SU-DHL-6 (cell line): ENCODE results near the gene SLC19A1.

Experiments
- EZH2phosphoT487 ChIP-seq: fragments of 200-600 bp; sonication (generic), shearing (Covaris generic); conservative IDR thresholded peaks from 2 replicates; pipeline ENCODE4 v1.6.1; 2018; ENCODE audit warnings: mild to moderate bottlenecking, antibody characterized with exemption, low read length, moderate library complexity, mixed read lengths
- TF ChIP-seq, protein P1 (sequence below): fragments of 200-600 bp; sonication (generic); IDR thresholded peaks from one replicate; pipeline ENCODE4 v1.5.1; 2017; ENCODE audit warnings: antibody characterized with exemption, mild to moderate bottlenecking, low read length, moderate library complexity; ENCODE audit not compliant: insufficient read depth, poor library complexity, severe bottlenecking

DNA sequence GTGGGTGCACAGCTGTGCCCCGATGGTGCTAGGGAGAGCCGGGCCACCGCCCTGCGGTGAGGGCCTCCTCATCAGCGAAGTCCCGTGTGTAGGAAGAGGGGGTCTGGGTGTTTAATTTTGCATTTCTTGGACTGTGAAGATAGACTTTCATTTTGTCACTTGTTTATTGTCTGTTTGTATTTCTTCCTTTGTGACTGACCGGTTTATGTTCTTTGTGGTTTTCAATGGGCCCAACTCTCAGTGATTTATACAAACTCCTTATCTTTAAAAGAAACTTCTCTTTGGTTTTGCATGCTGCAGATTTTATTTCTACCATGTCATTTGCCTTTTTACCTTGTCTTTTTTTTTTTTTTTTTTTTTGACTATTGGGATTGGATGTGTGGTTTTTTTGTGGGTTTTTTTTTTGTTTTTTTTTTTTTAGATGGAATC is 72.1 kb downstream of the SLC19A1 start:
- TF ChIP-seq, protein P1, sequence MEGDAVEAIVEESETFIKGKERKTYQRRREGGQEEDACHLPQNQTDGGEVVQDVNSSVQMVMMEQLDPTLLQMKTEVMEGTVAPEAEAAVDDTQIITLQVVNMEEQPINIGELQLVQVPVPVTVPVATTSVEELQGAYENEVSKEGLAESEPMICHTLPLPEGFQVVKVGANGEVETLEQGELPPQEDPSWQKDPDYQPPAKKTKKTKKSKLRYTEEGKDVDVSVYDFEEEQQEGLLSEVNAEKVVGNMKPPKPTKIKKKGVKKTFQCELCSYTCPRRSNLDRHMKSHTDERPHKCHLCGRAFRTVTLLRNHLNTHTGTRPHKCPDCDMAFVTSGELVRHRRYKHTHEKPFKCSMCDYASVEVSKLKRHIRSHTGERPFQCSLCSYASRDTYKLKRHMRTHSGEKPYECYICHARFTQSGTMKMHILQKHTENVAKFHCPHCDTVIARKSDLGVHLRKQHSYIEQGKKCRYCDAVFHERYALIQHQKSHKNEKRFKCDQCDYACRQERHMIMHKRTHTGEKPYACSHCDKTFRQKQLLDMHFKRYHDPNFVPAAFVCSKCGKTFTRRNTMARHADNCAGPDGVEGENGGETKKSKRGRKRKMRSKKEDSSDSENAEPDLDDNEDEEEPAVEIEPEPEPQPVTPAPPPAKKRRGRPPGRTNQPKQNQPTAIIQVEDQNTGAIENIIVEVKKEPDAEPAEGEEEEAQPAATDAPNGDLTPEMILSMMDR: no peak
- TF ChIP-seq EZH2phosphoT487: no peak
